Mucosa of rectum (tissue), 2 donors: Measurements from ENCODE around the gene ITPKB.
A peak's percentile ranks its signal among the peaks of the same experiment; 100 is the strongest.
"Not testable (repeated sequence)": the region's sequence is repeated elsewhere in the genome, so short reads cannot be mapped to it uniquely, and the experiment has no call there.

Experiments
- H3K27ac ChIP-seq, 2 donors: one replicate each; pipeline ENCODE4 v1.7.0; 2013; ENCODE audit warnings: inconsistent platforms in 2 of 2, low read depth in 2 of 2, low read length in 2 of 2
- H3K27me3 ChIP-seq, 2 donors: one replicate each; pipeline ENCODE4 v1.7.0; 2013; ENCODE audit warnings: low read length in 2 of 2; ENCODE audit not compliant: control insufficient read depth in 2 of 2, insufficient read depth in 2 of 2
- H3K36me3 ChIP-seq, 2 donors: one replicate each; pipeline ENCODE4 v1.7.0; 2013; ENCODE audit warnings: low read length in 2 of 2; ENCODE audit not compliant: control insufficient read depth in 2 of 2, insufficient read depth in 2 of 2
- H3K4me1 ChIP-seq, 2 donors: one replicate each; pipeline ENCODE4 v1.7.0; 2013; ENCODE audit warnings: low read length in 2 of 2, mild to moderate bottlenecking in 1 of 2; ENCODE audit not compliant: control insufficient read depth in 2 of 2, insufficient read depth in 2 of 2
- H3K4me3 ChIP-seq, 2 donors: one replicate each; pipeline ENCODE4 v1.7.0; 2013; ENCODE audit warnings: low read length in 2 of 2
- H3K9ac ChIP-seq, 2 donors: one replicate each; pipeline ENCODE4 v1.7.0; 2013; ENCODE audit warnings: low read length in 2 of 2, low read depth in 1 of 2, mild to moderate bottlenecking in 1 of 2
- H3K9me3 ChIP-seq, 2 donors: one replicate each; pipeline ENCODE4 v1.7.0; 2013; ENCODE audit warnings: low read length in 2 of 2; ENCODE audit not compliant: control insufficient read depth in 2 of 2
- donor health status: healthy.
- donor health status: Normal muscosa, but diverticular disease.

Gene ITPKB

DNA sequence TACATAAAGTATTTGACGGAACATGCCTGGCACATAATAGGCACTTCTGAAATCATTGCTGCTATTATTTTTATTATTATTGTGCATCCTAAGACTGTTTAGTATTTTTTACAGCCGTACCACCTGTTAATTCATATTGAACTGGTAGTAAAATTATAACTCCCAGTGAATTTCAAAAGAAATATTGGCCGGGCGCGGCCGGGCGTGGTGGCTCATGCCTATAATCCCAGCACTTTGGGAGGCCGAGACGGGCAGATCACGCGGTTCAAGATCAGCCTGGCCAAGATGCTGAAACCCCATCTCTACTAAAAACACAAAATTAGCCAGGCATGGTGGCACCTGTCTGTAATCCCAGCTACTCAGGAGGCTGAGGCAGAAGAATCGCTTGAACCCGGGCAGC is 18.5 kb downstream of the ITPKB start:
- not testable (repeated sequence) for H3K9ac ChIP-seq, H3K27ac ChIP-seq, H3K27me3 ChIP-seq, H3K4me3 ChIP-seq, H3K9me3 ChIP-seq, H3K36me3 ChIP-seq
- peaks cover 8 to 12% of the 10 kb centered on the region in 2 donors for H3K4me1 ChIP-seq

DNA sequence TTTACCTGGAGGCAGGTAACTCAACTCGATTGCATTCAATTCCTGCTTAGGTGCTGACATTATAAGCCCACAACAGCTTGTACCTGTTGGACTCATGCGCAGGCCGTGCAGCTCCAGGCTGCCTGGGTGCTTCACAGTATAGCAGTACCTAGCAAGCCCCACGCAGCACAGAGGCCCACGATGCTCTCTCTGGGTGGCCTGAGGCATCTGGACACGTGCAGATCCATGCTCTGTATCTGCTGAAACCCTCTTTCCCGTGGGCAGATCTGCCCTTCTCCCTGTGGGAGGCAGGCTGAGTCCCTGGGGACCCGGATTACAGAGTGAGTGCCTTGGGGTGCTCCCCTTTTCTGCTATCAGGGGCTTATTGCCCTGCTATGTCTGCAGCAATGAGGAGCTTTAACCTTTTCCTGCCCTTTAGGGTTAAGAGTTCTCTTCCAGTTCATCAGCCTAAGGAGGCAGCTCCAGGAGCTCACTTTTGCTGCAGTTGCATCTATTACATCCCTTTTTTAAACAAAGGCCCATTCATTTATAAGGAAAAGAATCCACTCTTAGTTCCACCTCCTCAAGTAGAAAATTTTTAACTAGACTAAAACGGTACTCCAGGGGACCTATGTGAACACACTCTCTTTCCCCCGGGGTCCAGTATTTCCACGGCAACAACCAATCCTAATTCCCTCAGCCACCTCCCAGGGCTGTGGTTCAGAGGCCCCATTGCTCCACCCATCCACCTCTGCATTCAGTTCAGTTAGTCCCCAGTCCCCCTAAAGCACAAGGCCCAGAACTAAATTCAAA is 19.3 kb downstream of the ITPKB start:
- Histone ChIP-seq H3K4me1 (peaks cover 8 to 9% of the 10 kb centered on the region in 2 donors), H3K4me3 (no peak overlapping the region), H3K27ac (no peak overlapping the region), H3K36me3 (peaks cover 0 to 2% of the 10 kb centered on the region in 2 donors), H3K27me3 (no peaks in the 10 kb centered on the region), H3K9me3 (no peaks in the 10 kb centered on the region), H3K9ac (no peak overlapping the region)

DNA sequence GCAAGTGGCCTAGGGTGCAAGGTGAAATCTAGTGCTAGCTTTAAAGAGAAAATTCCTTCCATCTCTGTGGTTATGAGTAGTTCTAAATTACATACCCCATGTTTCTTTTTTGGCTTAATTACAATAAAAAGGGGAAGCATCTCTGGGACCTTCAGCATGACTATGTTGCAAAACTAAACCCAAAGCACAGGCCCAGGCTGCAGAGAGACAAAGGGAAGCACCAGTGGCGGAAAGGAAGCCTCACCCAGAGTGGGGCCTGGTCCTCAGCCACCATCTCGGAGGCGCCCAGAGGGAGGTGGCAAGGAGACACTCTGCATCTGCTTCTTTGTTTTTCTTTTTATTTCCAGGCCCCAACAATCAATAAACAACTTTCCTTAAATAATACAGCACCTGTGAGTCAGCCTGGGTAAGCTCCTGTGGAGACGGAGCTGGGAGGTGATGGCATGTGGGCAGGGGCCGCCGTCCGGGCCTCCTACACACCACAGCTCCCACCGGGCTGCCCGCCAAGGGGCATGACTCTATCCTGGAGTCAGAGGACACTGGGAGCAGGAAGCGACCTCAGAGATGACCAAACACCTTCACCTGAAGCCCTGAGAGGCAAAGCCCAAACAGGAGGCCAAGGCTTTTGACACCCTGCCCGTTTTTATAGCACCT is 21.7 kb downstream of the ITPKB start:
- H3K9ac ChIP-seq = no peak overlapping the region
- no peaks in the 10 kb centered on the region for H3K27me3 ChIP-seq
- H3K4me1 ChIP-seq = peaks cover 5% of the 10 kb centered on the region in 2 donors
- peaks cover 0 to 2% of the 10 kb centered on the region in 2 donors for H3K9me3 ChIP-seq
- H3K27ac ChIP-seq = peak overlapping the region in 1 of 2 donors; percentile 23
- no peak overlapping the region for H3K4me3 ChIP-seq
- H3K36me3 ChIP-seq = peaks cover 0 to 2% of the 10 kb centered on the region in 2 donors

DNA sequence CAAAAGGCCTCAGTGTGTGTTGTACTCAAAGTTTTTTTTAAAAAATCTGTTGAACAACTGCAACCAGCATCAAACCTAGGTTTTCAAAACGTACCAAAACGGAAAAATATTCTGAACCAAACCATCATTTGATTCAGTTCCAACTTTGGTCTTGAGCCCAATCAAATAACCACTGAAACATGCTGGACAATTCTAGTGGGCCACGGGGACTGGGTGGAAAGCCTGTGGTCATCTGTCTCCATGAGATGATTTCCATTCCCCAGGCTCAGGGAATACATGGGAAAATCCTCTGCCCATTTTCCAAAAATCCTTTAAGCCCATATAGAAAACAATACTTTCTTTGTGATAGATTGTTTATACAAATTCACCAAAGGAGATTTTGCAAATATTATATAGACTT is 22.5 kb downstream of the ITPKB start:
- Histone ChIP-seq H3K9ac (no peak overlapping the region), H3K36me3 (peaks cover 0 to 2% of the 10 kb centered on the region in 2 donors), H3K27me3 (no peaks in the 10 kb centered on the region), H3K9me3 (peaks cover 0 to 2% of the 10 kb centered on the region in 2 donors), H3K4me1 (peaks cover 3 to 7% of the 10 kb centered on the region in 2 donors), H3K4me3 (no peak overlapping the region), H3K27ac (peak overlapping the region in 1 of 2 donors; percentile 23)

DNA sequence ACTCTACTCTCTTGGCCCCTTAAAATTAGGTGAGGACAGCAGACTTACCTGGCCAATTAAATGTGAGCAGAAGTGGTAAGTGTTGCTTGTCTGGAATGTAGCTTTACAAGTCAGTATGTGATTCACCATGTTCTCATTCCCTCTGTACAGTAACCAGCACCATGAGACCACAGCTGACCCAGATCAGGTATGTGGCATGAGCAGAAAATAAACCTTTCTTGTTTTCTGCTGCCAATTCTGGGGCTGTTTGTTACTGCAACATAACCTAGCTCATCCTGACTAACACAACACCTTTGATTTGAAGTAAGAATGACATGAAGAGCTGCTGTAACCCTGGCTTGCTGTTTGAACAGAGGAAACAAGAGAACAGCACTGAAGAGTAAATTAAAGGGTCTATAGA is 24.9 kb downstream of the ITPKB start:
- Histone ChIP-seq H3K27me3 (no peaks in the 10 kb centered on the region), H3K27ac (no peak overlapping the region), H3K36me3 (peaks cover 0 to under 1% of the 10 kb centered on the region in 2 donors), H3K4me1 (peaks cover 6 to 9% of the 10 kb centered on the region in 2 donors), H3K9ac (no peak overlapping the region), H3K4me3 (no peak overlapping the region), H3K9me3 (peaks cover 0 to 2% of the 10 kb centered on the region in 2 donors)

DNA sequence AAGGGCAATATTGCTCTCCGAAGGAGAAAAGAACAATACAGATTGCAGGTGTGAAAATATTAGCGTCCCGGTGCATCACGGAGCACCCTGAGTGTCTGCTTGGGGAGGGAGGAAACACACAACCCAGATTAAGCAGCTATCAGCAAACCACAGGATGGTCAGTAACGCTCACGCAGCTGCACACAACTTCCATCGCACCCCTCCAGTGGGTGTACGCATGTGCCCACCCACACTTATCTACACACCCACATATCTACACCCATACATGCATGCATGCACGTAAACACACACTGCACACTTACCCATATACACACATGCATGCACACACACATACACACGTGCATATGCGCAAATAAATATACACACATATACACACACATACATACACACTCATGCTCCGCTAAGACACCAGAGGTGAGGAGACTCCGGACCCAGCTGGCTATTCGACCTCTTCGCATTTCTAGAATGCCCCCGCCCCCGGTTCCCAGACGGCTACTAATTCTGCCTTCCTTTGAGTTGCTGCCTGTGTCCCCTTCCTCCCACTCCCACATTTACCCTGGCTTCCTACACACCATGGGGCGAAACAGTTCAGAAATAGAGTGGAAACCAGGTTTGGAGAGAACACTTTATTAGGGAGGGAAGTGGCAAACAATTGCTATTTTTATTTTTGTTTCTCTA is 26.2 kb downstream of the ITPKB start:
- H3K27me3 ChIP-seq = no peaks in the 10 kb centered on the region
- peak overlapping the region in 1 of 2 donors; percentile 63 for H3K27ac ChIP-seq
- H3K9me3 ChIP-seq = peaks cover 0 to 2% of the 10 kb centered on the region in 2 donors
- H3K4me3 ChIP-seq = no peak overlapping the region
- H3K36me3 ChIP-seq = no peaks in the 10 kb centered on the region
- H3K4me1 ChIP-seq = peaks cover 6 to 9% of the 10 kb centered on the region in 2 donors
- no peak overlapping the region for H3K9ac ChIP-seq

DNA sequence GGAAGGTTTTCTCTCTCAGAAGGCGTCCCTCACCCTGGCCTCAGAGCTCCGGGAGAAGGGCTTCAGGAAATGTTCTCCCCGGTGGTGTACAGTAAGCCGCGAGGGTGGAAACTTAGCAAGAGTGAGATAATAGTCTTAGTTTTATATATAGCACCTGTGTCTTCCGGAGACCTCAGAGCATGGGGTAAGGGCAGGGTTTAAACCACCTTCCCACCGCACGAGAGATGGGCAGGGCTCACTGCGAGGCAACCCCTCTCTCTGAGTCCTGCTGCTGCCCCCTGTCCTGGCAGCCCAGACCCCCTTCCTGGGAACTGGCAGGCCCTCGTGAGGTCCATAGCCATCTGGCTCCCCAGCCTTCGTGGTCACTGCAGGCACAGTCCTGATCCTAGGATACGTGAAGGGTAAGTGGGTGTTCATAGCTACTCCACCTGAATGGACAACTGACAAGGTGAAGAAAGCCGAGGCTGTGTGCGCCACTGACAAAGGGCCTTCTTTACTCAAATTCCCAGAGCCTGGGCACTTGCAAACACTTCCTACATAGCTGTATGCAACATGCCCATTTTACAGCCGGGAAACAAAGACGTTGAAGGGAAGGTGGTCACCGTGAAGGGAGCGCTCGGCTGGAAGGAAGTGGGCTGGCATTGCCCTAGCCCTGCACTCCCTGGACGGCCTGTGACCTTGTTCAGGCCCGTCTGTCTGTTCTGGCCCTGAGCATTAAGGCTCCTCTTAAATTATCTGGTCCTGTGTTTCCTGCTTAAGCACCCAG is 26.9 kb downstream of the ITPKB start:
- H3K27ac ChIP-seq = peak overlapping the region in 1 of 2 donors; percentile 63

DNA sequence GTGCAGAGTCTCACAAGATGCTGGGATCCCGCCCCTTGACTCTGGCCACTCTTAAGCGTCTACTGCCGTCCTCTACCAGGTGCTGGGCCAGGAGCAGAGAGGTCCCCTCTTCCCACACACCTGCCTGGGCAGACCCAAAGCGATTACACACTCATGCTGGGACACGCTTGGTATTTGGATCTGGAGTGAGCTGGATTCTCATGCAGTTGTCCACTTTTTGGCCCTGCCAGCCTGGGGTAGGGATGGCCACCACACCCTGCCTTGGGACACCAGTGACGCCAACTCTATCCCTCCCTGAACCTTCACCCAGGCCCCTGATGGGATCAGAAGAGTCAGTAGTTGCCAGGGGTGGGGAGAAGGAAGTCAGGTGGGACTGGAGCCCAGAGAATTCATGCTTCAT is 28.6 kb downstream of the ITPKB start:
- no peak overlapping the region for H3K4me3 ChIP-seq
- no peak overlapping the region for H3K27ac ChIP-seq
- H3K27me3 ChIP-seq = no peaks in the 10 kb centered on the region
- H3K9ac ChIP-seq = no peak overlapping the region
- H3K4me1 ChIP-seq = peaks cover 6 to 9% of the 10 kb centered on the region in 2 donors
- peaks cover 0 to 2% of the 10 kb centered on the region in 2 donors for H3K9me3 ChIP-seq
- no peaks in the 10 kb centered on the region for H3K36me3 ChIP-seq

More for the DNA sequence above, 26.9 kb downstream of the ITPKB start:
- peaks cover 0 to 2% of the 10 kb centered on the region in 2 donors for H3K9me3 ChIP-seq
- H3K9ac ChIP-seq = no peak overlapping the region
- H3K4me3 ChIP-seq = peak overlapping the region in 1 of 2 donors; percentile 22
- H3K27me3 ChIP-seq = no peaks in the 10 kb centered on the region
- peaks cover 6 to 9% of the 10 kb centered on the region in 2 donors for H3K4me1 ChIP-seq
- H3K36me3 ChIP-seq = no peaks in the 10 kb centered on the region

DNA sequence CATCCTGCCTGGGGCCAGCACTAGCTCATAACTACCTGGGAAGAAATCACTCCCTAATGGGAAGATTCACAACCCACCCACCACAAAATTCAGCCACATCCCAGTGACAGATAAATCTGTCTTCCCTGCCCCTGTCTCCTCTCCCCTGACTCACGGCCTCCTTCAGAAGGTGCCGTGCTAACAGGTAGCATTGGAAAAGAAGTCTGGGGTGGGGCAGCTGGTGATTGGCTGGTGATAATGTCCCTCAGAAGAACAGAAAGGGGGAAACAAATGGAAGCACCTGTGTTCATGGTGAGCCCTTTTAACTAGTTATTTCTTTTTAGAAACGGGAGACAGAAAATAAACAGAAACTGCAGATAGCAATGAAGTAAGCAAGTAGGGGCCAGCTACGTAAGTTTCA is 29.1 kb downstream of the ITPKB start:
- Histone ChIP-seq H3K27ac (no peak overlapping the region), H3K4me1 (peaks cover 6 to 9% of the 10 kb centered on the region in 2 donors)

More for the DNA sequence above, 29.1 kb downstream of the ITPKB start:
- H3K36me3 ChIP-seq = no peaks in the 10 kb centered on the region
- H3K9ac ChIP-seq = no peak overlapping the region
- H3K9me3 ChIP-seq = peaks cover 0 to 2% of the 10 kb centered on the region in 2 donors
- no peak overlapping the region for H3K4me3 ChIP-seq
- no peaks in the 10 kb centered on the region for H3K27me3 ChIP-seq
